Loucy (cell line): ENCODE measurements around the gene CHMP4B.

Source experiments
- CTCF ChIP-seq: fragments of 200-600 bp; sonication (generic); conservative IDR thresholded peaks from 2 replicates; pipeline ENCODE4 v1.5.1; 2014; ENCODE audit warnings: mild to moderate bottlenecking, antibody characterized with exemption, low read length
- EZH2phosphoT487 ChIP-seq: fragments of 200-600 bp; IDR thresholded peaks from 2 replicates; pipeline ENCODE4 v1.6.1; 2018; ENCODE audit warnings: antibody characterized with exemption, mild to moderate bottlenecking, moderate library complexity, borderline replicate concordance

- TF ChIP-seq CTCF, result no peak
- TF ChIP-seq EZH2phosphoT487, result no peak
Observed at GRCh38 chr20:33781945-33782344, 29.2 kb upstream of the CHMP4B start.
